HepG2 (cell line): Measurements from ENCODE around the gene ATP6V0E1.

ENCODE experiments used
- NCOA2 ChIP-seq: sonication (generic); formaldehyde crosslinking; IDR thresholded peaks from 2 replicates; pipeline ENCODE4 v1.8.0; 2022; ENCODE audit warnings: inconsistent platforms
- NR2F6 ChIP-seq, 2 experiments: IDR thresholded peaks; 2 replicates each; pipeline ENCODE4 v1.6.1; 2016; ENCODE audit warnings: antibody characterized with exemption in 1 of 2, mild to moderate bottlenecking in 1 of 2
- RNF219 ChIP-seq: sonication (generic); formaldehyde crosslinking; IDR thresholded peaks from 2 replicates; pipeline ENCODE4 v1.5.0; 2020; ENCODE audit warnings: mild to moderate bottlenecking, missing genetic modification reagents
- SSRP1 ChIP-seq: IDR thresholded peaks from 2 replicates; pipeline ENCODE4 v1.6.1; 2016; ENCODE audit warnings: control low read depth
- TCF7 ChIP-seq: sonication (generic); IDR thresholded peaks from 2 replicates; pipeline ENCODE4 v1.6.1; 2016; ENCODE audit warnings: antibody characterized with exemption, low read depth
- ZEB1 ChIP-seq: IDR thresholded peaks from 2 replicates; pipeline ENCODE4 v1.6.1; 2012; ENCODE audit warnings: mild to moderate bottlenecking, low read depth, inconsistent platforms; ENCODE audit not compliant: insufficient replicate concordance

GRCh38 chr5:172957458-172957857 lies 26.1 kb upstream of the ATP6V0E1 start:
- no peak for TF ChIP-seq TCF7
- TF ChIP-seq NCOA2 (CRISPR knock-in tag) = no peak
- no peak for TF ChIP-seq SSRP1 (CRISPR knock-in tag)
- no peak for TF ChIP-seq RNF219 (CRISPR knock-in tag)
- TF ChIP-seq ZEB1 = no peak
- no peak for TF ChIP-seq NR2F6 (IDR thresholded peaks at IDR 0.05)
- no peak for TF ChIP-seq NR2F6 (CRISPR knock-in tag; IDR thresholded peaks at IDR 0.05)
